Measurements from ENCODE around the gene GPLD1. TPM values are rescaled to one million over a fixed set of nuclear protein-coding genes. Genes with fewer than 3 reads are reported as not detected.

GPLD1 gene
- total RNA-seq, 2 experiments from 2014 or later, result 0.48 to 0.57 TPM

GRCh38 chr6:24464253-24465038, 24.9 kb downstream of the GPLD1 start:
- POLR2A ChIA-PET, result no interaction called here
- CTCF ChIA-PET, result no interaction called here

GRCh38 chr6:24460966-24461365, 28.4 kb downstream of the GPLD1 start:
- POLR2A ChIA-PET, result no interaction called here

GRCh38 chr6:24458941-24459340, 30.4 kb downstream of the GPLD1 start:
- ChIA-PET POLR2A (no interaction called here), CTCF (no interaction called here)

More at GRCh38 chr6:24460966-24461365, 28.4 kb downstream of the GPLD1 start:
- CTCF ChIA-PET, result no interaction called here

- CTCF ChIA-PET, result no interaction called here
- POLR2A ChIA-PET, result no interaction called here
Observed at GRCh38 chr6:24458134-24458533, 31.2 kb downstream of the GPLD1 start.

GRCh38 chr6:24455061-24455460, 34.3 kb downstream of the GPLD1 start:
- ChIA-PET POLR2A (no interaction called here), CTCF (no interaction called here)

GRCh38 chr6:24454452-24454851, 34.9 kb downstream of the GPLD1 start:
- ChIA-PET CTCF (no interaction called here), POLR2A (no interaction called here)

GRCh38 chr6:24453921-24454320, 35.5 kb downstream of the GPLD1 start:
- ChIA-PET CTCF (no interaction called here), POLR2A (no interaction called here)

GRCh38 chr6:24451581-24452388, 37.6 kb downstream of the GPLD1 start:
- CTCF ChIA-PET, result no interaction called here
- POLR2A ChIA-PET, result no interaction called here

- ChIA-PET POLR2A (no interaction called here), CTCF (no interaction called here)
Observed at GRCh38 chr6:24448828-24449525, 40.4 kb downstream of the GPLD1 start.

- POLR2A ChIA-PET, result no interaction called here
- CTCF ChIA-PET, result no interaction called here
Observed at GRCh38 chr6:24448396-24448795, 41.0 kb downstream of the GPLD1 start.

GRCh38 chr6:24446670-24447069, 42.7 kb downstream of the GPLD1 start:
- ChIA-PET CTCF (no interaction called here), POLR2A (no interaction called here)

GRCh38 chr6:24445704-24446103, 43.7 kb downstream of the GPLD1 start:
- POLR2A ChIA-PET, result no interaction called here
- CTCF ChIA-PET, result no interaction called here

GRCh38 chr6:24444588-24444987, 44.8 kb downstream of the GPLD1 start:
- ChIA-PET POLR2A (no interaction called here), CTCF (no interaction called here)

GRCh38 chr6:24441599-24441904, 47.8 kb downstream of the GPLD1 start:
- POLR2A ChIA-PET, result no interaction called here
- CTCF ChIA-PET, result no interaction called here

GRCh38 chr6:24440897-24441598, 48.3 kb downstream of the GPLD1 start:
- ChIA-PET POLR2A (no interaction called here), CTCF (no interaction called here)

- POLR2A ChIA-PET, result no interaction called here
Observed at GRCh38 chr6:24439858-24440539, 49.4 kb downstream of the GPLD1 start.

GRCh38 chr6:24436979-24437378, 52.4 kb downstream of the GPLD1 start:
- ChIA-PET CTCF (no interaction called here), POLR2A (no interaction called here)

More at GRCh38 chr6:24439858-24440539, 49.4 kb downstream of the GPLD1 start:
- CTCF ChIA-PET, result no interaction called here

- CTCF ChIA-PET, result no interaction called here
- POLR2A ChIA-PET, result no interaction called here
Observed at GRCh38 chr6:24432611-24433010, 56.8 kb downstream of the GPLD1 start.

- POLR2A ChIA-PET, result no interaction called here
Observed at GRCh38 chr6:24431045-24431451, 58.3 kb downstream of the GPLD1 start.

GRCh38 chr6:24430086-24430485, 59.3 kb downstream of the GPLD1 start:
- ChIA-PET CTCF (interaction anchor here (0.8 to 1.0 kb wide), 2 partner anchors 65 to 152 kb away, joined by 3 to 4 read pairs; partner anchors contain the start of gene ALDH5A1), POLR2A (no interaction called here)

More at GRCh38 chr6:24431045-24431451, 58.3 kb downstream of the GPLD1 start:
- CTCF ChIA-PET, result interaction anchor here (0.6 to 1.2 kb wide), 4 partner anchors 19 to 151 kb away, joined by 3 to 4 read pairs (median 4); partner anchors contain the start of gene ALDH5A1

Data from activated CD8-positive, alpha-beta memory T cell treated with anti-CD3 and anti-CD28 coated beads for 36 hours (primary cell).